HFF-Myc (cell line): Measurements from ENCODE around the gene AGAP1.
"Not testable (repeated sequence)": the region's sequence is repeated elsewhere in the genome, so short reads cannot be mapped to it uniquely, and the experiment has no call there.

Source experiments
- DNase-seq: peaks from one replicate; pipeline ENCODE4 v3.0.0-alpha.2; 2011; ENCODE audit warnings: low read depth; ENCODE audit errors: extremely low read depth
- H3K4me3 ChIP-seq: replicated peaks from 2 replicates; pipeline ENCODE4 v1.5.1; 2011; ENCODE audit warnings: low read depth, mild to moderate bottlenecking, control low read depth, low read length
- CTCF ChIP-seq: IDR thresholded peaks from 2 replicates; pipeline ENCODE4 v1.5.1; 2012; ENCODE audit warnings: mild to moderate bottlenecking, low read depth, low read length, control low read depth; ENCODE audit errors: missing control alignments

Gene AGAP1

GRCh38 chr2:236089271-236090026, 595.6 kb downstream of the AGAP1 start:
- DNase-seq: no peak
- no peak for TF ChIP-seq CTCF
- no peak overlapping the region for H3K4me3 ChIP-seq

- no peak for TF ChIP-seq CTCF
- DNase-seq: no peak
- H3K4me3 ChIP-seq: no peak overlapping the region
Measured at GRCh38 chr2:236090027-236090382, 596.2 kb downstream of the AGAP1 start.

GRCh38 chr2:236090826-236091225, 597.0 kb downstream of the AGAP1 start:
- not testable (repeated sequence) for DNase-seq, H3K4me3 ChIP-seq

- no peak overlapping the region for H3K4me3 ChIP-seq
- no peak for DNase-seq
- TF ChIP-seq CTCF: no peak
Measured at GRCh38 chr2:236092714-236093113, 598.9 kb downstream of the AGAP1 start.

- no peak for TF ChIP-seq CTCF
- DNase-seq: no peak
- H3K4me3 ChIP-seq: no peak overlapping the region
Measured at GRCh38 chr2:236093134-236093533, 599.3 kb downstream of the AGAP1 start.

GRCh38 chr2:236095504-236095903, 601.7 kb downstream of the AGAP1 start:
- no peak for TF ChIP-seq CTCF
- DNase-seq: no peak
- no peak overlapping the region for H3K4me3 ChIP-seq

- no peak overlapping the region for H3K4me3 ChIP-seq
- no peak for DNase-seq
- no peak for TF ChIP-seq CTCF
Measured at GRCh38 chr2:236101311-236101950, 607.6 kb downstream of the AGAP1 start.
